HepG2 (cell line): ENCODE results near the gene HNRNPM. TPM values are rescaled to one million over a fixed set of nuclear protein-coding genes. Genes with fewer than 3 reads are reported as not detected.
A peak's percentile ranks its signal among the peaks of the same experiment; 100 is the strongest.

ENCODE experiments used
- CENPBD1 ChIP-seq: sonication (generic); formaldehyde crosslinking; IDR thresholded peaks from 2 replicates; pipeline ENCODE4 v1.8.0; 2022; ENCODE audit warnings: missing genetic modification reagents, low read depth, mild to moderate bottlenecking, borderline replicate concordance
- CENPT ChIP-seq: sonication (generic); formaldehyde crosslinking; IDR thresholded peaks from 2 replicates; pipeline ENCODE4 v1.8.0; 2022; ENCODE audit warnings: low read depth, mild to moderate bottlenecking, moderate library complexity, missing genetic modification reagents
- CREM ChIP-seq, 2 experiments: sonication (generic) in 1 of 2; formaldehyde crosslinking in 1 of 2; IDR thresholded peaks; 2 replicates each; pipeline versions ENCODE4 v1.4.0 to v1.6.1; 2016 to 2020; ENCODE audit warnings: antibody characterized with exemption in 1 of 2, mild to moderate bottlenecking in 1 of 2, missing genetic modification reagents in 1 of 2
- ESRRA ChIP-seq: sonication (generic); formaldehyde crosslinking; IDR thresholded peaks from 2 replicates; pipeline ENCODE4 v1.5.1; 2020; ENCODE audit warnings: mild to moderate bottlenecking, low read depth, missing genetic modification reagents
- KDM6A ChIP-seq: IDR thresholded peaks from 2 replicates; pipeline ENCODE4 v1.6.1; 2016; ENCODE audit warnings: low read depth
- MED1 ChIP-seq: sonication (generic); formaldehyde crosslinking; IDR thresholded peaks from 2 replicates; pipeline ENCODE4 v1.4.0; 2020; ENCODE audit warnings: missing genetic modification reagents
- SRSF9 ChIP-seq: fragments of 200-400 bp; formaldehyde crosslinking; IDR thresholded peaks from 2 replicates; pipeline ENCODE4 v1.6.1; 2018; ENCODE audit warnings: borderline replicate concordance, mild to moderate bottlenecking, low read depth, low read length; ENCODE audit not compliant: insufficient read depth, poor library complexity, severe bottlenecking
- THAP9 ChIP-seq: sonication (generic); formaldehyde crosslinking; IDR thresholded peaks from 2 replicates; pipeline ENCODE4; 2020; ENCODE audit warnings: missing genetic modification reagents, mild to moderate bottlenecking, borderline replicate concordance
- ZNF256 ChIP-seq: sonication (generic); formaldehyde crosslinking; conservative IDR thresholded peaks from 2 replicates; pipeline ENCODE4 v1.4.0; 2020; ENCODE audit warnings: missing genetic modification reagents
- ZNF484 ChIP-seq: sonication (generic); formaldehyde crosslinking; IDR thresholded peaks from 2 replicates; pipeline ENCODE4 v1.5.1; 2020; ENCODE audit warnings: mild to moderate bottlenecking, low read depth, missing genetic modification reagents, borderline replicate concordance
- ZNF503 ChIP-seq: sonication (generic); formaldehyde crosslinking; IDR thresholded peaks from 2 replicates; pipeline ENCODE4 v1.4.0; 2020; ENCODE audit warnings: missing genetic modification reagents
- ZNF572 ChIP-seq: sonication (generic); formaldehyde crosslinking; IDR thresholded peaks from 2 replicates; pipeline ENCODE4 v1.5.1; 2020; ENCODE audit warnings: mild to moderate bottlenecking, missing genetic modification reagents
- ZNF761 ChIP-seq: sonication (generic); formaldehyde crosslinking; conservative IDR thresholded peaks from 2 replicates; pipeline ENCODE4 v1.4.0; 2020; ENCODE audit warnings: mild to moderate bottlenecking, missing genetic modification reagents
- ZNF841 ChIP-seq: sonication (generic); formaldehyde crosslinking; IDR thresholded peaks from 2 replicates; pipeline ENCODE4 v1.8.1; 2023; ENCODE audit warnings: missing genetic modification reagents, borderline replicate concordance
- polyA plus RNA-seq, 8 experiments: library from polyadenylated mRNA; depleted of rRNA in 3 of 8; stranded (reverse) in 7 of 8; unstranded in 1 of 8; fragments of >200 nt; fragmentation: Illumina TruSeq in 4 of 8; extraction: Trizol in 4 of 8; gene quantifications; 2 replicates each; pipeline versions ENCODE4 v1.2.1 to v1.2.3, GENCODE V29; 2011 to 2016; ENCODE audit warnings: low read depth in 4 of 8, missing spikeins in 1 of 8, mixed read lengths in 1 of 8; ENCODE audit not compliant: insufficient read depth in 1 of 8
- total RNA-seq, 5 experiments: library from RNA; depleted of rRNA; stranded (reverse); fragments of >200 nt; fragmentation: Illumina TruSeq; extraction: Trizol; gene quantifications; 2 replicates each; pipeline ENCODE4 v1.2.3, GENCODE V29; 2016; ENCODE audit warnings: low read depth in 1 of 5

Gene HNRNPM
- total and polyA plus RNA-seq, 2 of the 13 experiments (the other 11 are each of a cell fraction or from before 2014, with no cell fraction given) = 56.7 to 102 TPM

- TF ChIP-seq CENPBD1 (CRISPR knock-in tag) = no peak; the same call in 1 of the 2 replicates
- no peak for TF ChIP-seq KDM6A (CRISPR knock-in tag)
- peak; percentile 47 for TF ChIP-seq MED1 (CRISPR knock-in tag)
- TF ChIP-seq ZNF256 (CRISPR knock-in tag) = peak; percentile 87; the same call in 1 of the 2 replicates
- TF ChIP-seq ZNF503 (CRISPR knock-in tag) = peak; percentile 75
- peak; percentile 76; the same call in 1 of the 2 replicates for TF ChIP-seq CENPT
- no peak for TF ChIP-seq CREM (IDR thresholded peaks at IDR 0.05)
- TF ChIP-seq CREM (CRISPR knock-in tag; IDR thresholded peaks at IDR 0.05) = no peak
- TF ChIP-seq ZNF484 = no peak
- TF ChIP-seq ZNF841 = no peak
- TF ChIP-seq ESRRA (CRISPR knock-in tag) = no peak
- TF ChIP-seq ZNF572 (CRISPR knock-in tag) = no peak
- peak; percentile 49 for TF ChIP-seq THAP9 (CRISPR knock-in tag)
- TF ChIP-seq ZNF761 = no peak
- no peak for TF ChIP-seq SRSF9
Measured at GRCh38 chr19:8444677-8445487, at the start of gene HNRNPM (continued).
